GM18502 (cell line): Measurements from ENCODE around the gene TRAPPC2L.

Experiments
- ATAC-seq: cut with Tn5 transposase; IDR thresholded peaks from one replicate; pipeline ENCODE4 v1.9.1; 2021; ENCODE audit warnings: mild to moderate bottlenecking; ENCODE audit not compliant: unreplicated experiment, poor library complexity

The TRAPPC2L gene

DNA sequence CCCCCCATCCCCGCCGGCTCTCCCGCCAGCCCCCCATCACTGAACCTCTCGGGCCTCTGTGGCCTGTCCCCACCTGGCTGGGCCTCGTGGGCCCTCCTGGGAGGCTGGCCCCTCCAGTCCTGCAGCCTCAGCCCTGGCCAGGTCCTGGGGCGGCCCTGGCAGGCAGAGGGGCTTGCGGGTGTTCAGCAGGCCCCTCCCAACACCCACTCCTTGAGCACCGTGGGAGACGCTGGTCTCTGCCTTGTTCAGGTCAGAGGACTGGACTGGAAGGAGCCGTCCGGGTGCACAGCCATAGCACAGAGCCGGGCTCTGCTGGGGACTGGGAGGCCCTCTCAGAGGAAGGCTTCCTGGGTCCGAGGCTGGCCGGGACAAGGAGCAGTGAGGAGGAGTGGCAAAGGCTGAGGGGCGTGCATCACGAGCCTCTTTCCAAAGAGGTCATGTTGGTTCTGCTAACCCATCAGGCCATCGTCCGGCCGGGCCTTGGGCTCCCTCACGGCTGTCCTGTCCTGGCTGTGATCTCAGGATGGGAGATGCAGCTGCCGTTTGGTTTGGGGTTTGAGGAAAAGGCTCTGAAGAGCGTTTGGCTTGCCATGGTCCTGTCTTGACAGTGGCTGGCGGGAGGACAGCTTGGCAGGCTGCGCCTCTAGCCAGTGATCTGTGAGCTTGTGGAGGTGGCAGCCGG is 15.9 kb downstream of the TRAPPC2L start:
- no peak for ATAC-seq

DNA sequence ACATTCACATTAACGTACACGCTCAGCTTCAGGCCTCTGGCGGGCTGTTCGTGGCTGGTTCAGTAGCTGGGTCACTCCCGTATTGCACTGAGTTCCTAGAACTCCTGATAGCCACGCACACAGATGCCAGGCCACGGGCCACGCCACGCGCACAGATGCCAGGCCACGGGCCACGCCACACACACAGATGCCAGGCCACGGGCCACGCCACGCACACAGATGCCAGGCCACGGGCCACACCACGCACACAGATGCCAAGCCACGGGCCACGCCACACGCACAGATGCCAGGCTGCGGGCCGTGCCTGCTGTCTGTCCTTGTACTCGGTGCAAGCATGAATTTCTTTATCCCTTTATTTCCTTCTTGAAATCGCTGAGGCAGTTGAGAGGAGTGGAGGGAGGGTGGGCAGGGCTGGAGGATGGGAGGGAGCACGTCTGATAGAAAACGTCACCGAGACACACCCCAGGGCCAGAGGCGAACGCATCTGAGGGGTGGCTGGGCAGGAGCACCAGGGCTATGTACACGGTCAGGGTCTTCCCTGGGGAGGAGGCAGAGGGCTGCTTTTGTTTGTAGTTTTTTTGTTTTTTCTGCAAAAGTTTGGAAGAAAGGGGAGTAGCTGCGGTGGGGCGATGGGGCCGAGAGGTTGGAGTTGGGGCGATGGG is 18.1 kb downstream of the TRAPPC2L start:
- no peak for ATAC-seq

DNA sequence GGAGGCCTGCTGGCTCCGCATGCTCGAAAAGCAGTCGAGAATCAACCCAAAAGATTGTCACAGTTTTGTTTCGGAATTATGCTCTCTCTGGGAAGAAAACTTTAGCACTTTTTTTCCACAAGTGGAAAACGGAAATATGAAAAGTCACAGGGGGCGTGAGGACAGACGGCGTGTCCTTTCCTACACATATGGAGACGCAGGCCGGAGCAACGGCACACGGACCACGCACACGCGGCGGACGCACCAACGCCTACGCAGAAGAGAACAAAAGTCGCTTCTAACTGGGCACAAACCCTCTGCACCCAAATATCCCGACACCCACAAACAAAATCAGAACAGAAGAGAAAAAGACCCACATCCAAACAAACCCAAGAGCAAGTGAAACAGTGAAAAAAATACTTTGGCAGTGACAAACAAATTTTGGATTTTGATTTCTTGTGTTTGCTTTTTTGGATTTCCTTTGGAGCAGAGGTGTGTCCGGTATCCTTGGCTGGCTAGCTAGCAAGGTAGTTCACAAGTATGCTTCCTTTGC is 18.8 kb downstream of the TRAPPC2L start:
- no peak for ATAC-seq

DNA sequence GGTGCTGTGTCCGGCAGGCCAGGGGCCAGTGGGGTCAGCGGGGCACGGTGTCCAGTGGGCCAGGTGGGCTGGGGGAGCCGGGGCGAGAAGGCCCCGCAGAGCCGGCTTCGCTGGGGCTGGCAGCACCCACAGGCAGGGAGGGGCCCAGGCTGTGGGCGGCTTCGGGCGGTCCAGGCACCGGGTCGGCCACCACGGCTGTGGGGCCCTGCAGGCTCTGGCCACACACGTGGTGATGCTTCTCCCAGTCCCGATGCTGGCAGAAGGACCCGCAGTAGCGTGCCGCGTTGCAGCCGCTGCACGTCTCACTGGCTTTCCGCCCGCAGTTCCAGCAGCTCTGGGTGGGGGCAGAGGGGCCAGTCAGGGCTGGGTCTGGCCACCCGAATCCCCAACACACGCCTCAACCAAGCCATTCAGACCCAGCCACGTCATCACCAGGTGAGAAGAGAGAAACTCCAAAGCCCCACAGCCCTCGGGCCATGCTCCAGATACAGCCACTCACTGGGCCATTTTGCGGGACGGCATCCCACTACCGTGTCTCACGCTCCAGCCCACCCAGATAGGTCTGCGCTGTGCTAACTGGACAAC is 20.1 kb downstream of the TRAPPC2L start:
- no peak for ATAC-seq

DNA sequence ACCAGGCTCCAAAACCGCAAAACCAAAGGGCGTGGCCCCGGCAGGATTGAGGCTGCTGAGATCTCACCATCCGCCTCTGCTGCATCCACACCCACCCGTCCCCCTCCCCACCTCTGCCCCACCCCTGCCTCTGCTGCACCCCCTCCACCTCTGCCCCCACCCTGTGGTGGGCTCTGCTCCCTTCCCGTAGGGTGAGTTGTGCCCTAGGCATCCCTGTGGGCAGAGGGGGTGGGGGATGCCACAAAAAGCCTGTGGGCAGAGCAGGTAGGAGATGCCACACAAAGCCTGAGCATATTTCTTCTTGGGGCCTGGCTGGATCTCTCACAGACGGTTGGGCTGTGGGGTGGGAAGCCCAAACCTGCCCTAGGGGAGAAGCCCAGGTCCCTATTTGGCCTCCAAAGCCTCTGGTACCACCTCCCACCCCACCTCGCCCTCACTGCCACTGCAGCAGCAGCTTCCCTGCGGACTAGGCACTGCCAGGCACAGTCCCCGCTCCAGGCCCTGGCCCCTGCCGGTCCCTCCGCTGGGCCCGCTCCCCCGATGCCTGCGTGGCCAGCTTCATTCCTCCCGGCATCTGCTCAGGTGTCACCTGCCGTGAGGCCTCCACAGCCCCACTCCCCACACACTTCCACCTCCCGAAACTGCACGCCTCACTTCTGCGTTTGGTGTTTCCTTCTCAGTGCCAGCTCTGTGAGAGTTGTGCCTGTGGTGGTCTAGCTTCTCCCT is 20.8 kb downstream of the TRAPPC2L start:
- no peak for ATAC-seq

DNA sequence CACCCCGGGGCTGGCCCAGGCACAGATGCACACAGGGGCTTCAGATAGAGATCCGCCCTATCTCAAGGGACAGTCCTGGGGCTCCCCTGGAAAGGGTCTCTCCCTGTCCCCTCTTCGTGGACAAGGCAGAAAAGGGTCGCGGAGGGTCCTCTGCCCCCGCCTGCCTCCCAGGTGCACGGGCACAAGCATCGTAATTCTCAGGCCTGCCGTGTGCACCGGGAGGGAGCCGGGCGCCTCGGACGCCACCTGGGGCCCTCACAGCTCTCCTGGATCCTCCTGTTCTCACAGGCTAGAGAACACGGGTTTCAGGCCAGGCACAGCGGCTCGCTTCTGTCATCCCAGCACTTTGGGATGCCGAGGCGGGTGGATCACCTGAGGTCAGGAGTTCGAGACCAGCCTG is 21.4 kb downstream of the TRAPPC2L start:
- ATAC-seq: no peak

DNA sequence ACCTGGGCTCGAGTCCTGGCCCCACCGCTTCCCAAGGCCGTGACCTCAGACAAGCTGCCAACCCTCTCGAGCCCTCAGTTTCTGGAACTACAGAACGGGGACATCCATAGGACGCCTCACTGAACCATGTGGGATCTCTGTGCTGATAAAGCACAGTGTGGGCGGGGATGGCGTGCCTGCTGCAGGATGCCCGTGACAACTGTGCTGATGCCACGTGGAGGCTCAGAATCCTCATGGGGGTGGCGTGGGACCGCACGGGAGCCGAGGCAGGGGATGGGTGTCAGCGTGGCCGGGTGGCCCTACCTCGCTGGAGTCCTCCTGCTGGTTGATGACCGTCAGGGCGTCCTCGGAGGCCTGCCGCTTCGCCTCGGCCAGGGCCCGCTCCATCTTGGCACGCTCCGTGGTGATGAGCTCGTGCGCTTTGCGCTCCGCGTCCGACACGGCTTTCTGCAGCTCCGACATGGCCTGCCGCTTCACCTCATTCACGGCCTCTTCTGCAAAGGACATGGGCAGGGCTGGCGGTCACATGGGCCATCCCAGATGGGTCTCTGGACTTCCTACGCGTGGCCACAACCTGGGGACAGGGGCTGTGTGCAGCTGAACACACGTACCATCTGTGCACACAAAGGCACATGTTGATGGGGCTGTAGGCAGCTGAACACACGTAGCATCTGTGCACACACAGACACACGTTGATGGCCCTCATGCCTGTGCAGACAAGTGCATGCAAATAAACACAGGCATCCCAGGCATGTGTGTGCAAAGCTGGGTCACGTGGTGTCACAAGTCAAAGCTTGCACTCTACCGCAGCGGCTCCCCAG is 22.2 kb downstream of the TRAPPC2L start:
- no peak for ATAC-seq

DNA sequence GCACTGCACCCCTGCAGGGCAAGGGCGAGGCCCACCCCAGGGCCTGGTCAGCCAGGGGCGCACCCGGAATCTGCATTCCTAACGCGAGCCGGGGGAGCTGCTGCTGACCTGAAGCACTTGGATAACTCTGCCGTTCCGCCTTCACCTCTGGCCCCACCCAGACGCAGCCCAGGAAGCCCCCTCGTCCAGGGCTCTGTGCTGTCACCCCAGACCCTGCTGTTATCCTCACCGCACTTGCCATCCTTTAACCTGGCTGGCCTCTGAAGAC is 22.8 kb downstream of the TRAPPC2L start:
- no peak for ATAC-seq

DNA sequence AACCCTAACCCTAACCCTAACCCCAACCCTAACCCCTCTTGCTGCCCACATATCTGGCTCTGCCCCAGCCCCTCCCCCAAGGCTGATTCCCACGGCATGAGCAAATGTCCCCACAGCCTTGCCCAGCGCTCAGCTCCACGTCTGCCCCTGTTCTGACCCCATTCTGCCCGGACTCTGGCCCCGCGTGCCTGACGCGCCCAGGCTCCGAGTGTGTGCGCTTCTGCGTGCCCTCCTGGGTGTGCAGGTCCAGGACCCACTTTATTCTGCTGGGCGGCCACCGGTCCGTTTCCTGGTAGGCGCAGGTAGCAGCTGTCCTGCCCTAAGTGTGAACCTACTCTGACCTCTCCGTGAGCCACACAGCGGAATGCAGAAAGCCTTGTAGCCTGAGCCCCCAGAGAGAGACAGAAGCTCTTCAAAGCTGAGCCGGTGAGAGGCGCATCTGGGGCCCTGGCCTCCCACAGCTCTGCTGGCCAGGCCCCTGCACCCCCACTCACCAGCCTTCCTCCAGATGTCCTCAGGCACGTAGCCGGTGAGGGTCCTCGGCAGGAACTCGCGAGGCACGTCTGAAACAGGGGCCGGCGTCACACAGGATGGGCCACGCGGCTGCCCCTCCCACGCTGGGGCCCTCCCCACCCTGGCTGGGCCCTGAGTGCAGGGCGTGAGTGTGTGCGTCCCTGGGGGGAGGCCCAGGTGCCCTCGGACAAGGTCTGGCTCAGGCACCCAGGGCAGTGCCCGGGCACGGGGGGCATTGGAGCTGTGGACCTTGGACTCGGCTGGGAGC is 23.5 kb downstream of the TRAPPC2L start:
- no peak for ATAC-seq

DNA sequence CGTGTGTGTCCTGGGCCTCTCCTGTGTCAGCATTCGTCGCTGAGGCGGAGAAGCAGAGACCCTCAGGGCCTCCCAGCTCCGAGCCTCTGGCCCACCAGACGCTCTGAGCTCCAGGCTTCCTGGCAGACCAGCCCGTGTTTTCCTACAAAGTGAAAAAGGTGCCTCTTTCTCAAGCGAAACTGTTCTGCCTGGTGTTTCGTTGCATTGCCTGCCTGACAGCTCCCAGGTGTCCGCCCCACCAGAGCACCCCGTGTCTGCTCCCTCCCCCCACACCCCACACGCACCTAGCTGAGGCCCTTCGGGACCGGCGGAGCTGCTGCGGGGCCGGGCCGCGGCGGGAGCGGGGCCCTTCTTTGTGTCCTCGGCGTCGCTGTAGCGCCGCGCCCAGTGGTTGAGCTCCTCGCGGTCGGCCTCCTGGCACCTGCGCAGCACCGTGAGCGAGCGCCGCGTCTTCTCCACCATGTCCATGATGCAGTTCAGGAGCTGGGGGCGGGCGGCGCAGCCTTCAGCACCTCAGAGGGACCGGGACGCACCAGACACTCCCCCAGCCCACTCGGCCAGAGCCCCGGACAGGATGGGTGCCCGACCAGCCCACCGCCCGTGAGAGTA is 24.2 kb downstream of the TRAPPC2L start:
- ATAC-seq: no peak

DNA sequence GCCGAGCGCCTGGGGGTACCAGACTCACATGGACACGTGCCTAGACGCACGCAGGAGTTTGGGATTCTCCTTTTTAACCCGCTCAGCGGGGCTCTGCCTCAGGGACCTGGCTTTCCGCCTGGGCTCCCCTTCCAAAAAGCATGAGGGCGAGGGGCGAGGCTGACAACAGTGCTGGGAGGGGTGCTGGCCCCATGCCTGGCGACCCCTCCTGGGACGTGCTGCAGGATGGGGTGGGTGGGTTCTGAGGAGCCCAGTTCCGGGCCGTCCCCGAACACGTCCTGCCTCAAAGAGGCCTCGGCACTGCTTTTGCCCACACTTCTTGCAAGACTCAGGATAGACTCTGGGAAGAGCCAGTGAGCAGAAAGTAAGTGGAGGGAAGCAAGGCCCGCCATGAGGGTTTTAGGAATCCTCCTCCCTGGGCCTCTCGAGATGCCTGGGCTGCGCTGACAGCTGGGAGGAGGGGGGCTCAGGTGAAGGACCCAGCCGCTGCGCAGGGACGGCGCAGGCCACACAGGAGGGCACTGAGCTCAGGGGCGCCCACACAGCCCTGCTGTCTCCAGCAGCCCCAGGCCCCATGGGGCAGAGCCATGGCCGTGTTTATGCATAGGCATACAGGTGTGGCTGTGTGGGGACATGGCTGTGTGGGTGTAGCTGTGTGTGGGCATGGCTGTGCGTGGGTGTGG is 24.9 kb downstream of the TRAPPC2L start:
- no peak for ATAC-seq

DNA sequence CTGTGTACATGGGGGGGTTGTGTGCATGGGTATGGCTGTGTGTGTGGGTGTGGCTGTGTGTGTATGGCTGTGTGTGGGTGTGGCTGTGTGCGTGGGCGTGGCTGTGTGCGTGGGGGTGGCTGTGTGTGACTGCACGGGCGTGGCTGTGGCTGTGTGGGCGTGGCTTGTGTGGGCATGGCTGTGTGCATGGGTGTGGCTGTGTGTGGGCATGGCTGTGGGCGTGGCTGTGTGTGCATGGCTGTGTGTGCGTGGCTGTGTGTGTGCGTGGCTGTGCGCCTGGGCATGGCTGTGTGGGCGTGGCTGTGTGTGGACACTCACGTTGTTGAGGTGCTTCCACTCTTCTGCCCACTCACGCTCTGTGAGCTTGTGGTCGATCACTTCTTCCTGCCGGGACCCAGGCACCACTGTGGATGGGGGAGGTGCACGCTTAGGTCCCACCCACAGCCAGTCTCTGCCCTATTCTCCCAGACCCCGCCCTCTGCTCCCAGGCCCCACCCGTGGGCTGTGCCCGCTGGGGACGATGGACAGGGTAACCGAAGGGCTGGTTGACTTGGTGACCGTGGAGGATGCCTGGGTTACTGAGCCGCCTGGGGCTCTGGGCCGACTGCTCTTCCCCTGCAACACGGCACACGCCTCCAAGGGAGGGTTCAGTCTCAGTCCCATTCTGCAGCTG is 25.6 kb downstream of the TRAPPC2L start:
- no peak for ATAC-seq

DNA sequence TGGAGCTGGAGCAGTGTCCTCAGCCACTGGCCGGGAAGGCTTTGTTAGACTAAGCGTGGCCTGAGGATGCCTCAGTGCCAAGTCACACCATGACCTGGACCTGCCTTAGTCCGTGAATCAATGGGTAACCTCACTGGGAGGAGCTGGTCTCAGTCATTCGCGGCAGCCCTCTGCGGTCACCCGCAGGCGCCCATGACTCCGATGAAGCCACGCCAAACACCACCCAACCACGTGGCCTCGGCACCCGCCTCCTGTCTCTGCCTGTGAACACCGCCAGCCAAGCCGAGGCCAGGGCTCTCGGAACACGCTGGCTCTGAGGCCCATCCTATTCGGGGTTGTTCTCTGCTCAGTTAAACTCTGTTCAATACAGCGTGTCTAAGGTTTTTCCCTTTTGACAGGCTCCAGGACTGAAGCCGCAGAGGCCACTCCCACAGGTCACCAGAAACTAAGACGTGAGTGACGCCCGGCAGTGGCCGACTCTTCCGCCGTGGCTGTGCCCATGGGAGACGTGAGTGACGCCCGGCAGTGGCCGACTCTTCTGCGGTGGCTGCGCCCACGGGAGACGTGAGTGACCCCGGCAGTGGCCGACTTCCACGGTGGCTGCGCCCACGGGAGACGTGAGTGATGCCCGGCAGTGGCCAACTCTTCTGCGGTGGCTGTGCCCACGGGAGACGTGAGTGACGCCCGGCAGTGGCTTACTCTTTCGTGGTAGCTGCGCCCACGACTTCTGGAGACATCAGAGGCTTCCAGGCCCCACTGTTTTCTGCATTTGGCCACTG is 26.4 kb downstream of the TRAPPC2L start:
- ATAC-seq: no peak

DNA sequence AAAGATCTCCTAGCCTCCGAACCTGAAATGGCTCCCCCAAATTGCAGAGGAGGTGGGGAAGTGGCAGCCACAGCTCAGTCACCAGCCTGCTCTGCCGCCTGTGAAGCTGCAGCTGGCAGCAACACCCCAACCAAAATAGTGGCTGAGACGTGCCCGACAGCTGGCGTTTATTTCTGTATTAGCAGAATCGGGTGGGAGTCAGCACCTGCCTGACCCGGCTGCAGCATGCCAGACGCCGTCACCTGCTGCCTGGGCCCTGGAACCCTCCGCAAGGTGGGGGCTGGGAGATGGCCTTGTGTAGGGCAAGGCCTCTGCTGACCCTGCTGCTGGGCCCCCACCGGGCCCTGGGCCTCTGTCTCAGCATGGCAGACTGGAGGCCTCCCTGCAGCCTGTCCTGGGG is 27.0 kb downstream of the TRAPPC2L start:
- ATAC-seq: no peak

DNA sequence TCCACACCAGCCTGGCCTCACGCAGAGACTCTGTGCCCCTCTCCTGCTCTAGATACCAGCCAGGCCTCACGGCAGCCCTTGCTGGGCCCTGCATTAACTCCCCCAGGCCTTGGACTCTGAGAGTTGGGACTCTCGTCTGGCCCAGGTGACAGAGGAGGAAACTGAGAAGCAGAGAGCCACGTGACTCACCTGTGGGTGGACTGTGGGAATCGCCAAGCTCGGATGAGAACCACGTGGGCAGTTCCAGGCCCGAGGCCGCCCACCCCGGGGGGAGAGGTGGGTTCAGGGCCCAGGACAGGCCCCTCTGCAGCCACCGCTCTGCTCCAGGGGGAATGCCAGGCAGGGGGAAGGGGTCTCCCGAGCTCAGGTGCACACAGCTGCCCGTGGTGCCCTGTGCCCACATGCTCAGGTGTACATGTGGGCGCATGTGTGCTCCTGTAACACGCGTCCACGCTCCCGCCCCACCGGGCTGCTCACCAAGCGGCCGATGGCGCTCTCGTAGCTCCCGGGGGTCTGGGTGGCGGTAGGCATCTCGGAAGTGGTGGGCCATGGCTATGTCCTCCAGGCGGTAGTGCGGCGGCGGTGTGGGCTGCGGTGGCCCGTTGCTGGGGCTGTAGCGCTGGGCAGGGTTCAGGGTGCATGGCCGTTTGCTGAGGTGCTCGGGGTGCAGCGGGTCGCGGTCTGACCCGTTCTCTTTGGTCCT is 27.8 kb downstream of the TRAPPC2L start:
- no peak for ATAC-seq

DNA sequence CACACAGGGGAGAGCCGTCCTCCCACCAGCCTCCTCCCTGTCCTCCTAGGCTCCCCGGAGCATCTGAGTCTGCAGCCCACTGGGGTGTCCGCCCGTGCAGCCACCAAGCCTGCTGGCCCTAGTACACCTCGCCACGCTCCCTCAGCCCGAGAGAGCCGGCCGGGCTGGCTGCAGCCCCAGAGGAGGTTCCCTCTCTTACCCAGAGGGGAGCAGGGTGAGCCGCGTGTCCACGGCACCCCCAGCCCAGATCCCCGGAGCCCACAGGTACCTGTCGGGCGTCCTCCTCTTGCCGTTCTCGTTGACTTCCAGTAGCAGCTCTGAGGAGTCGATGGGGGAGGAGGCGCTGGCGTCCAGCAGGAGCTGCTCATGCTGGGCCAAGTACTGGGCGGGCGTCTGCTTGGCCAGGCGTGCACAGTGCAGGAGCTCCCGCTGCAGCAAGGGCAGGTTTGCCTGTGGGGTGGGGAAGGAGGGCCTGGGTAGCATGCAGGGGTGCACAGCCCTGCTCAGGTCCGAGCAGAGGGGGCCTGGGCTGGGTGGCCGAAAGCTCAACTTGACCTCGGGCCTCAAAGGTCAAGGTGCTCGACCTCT is 28.9 kb downstream of the TRAPPC2L start:
- ATAC-seq: no peak
